Naive thymus-derived CD8-positive, alpha-beta T cell (primary cell): ENCODE results near the gene OR1G1. TPM values are rescaled to one million over a fixed set of nuclear protein-coding genes. Genes with fewer than 3 reads are reported as not detected.
"Not testable (repeated sequence)": the region's sequence is repeated elsewhere in the genome, so short reads cannot be mapped to it uniquely, and the experiment has no call there.

Source experiments
- ATAC-seq, 2 donors: fragments of 150-1000 bp; cut with Tn5 transposase in 1 of 2; sonication (Bioruptor Pico), chemical (Tn5 transposase) in 1 of 2; 1 replicate in 1 of 2; 2 replicates in 1 of 2; pipeline ENCODE4 v1.10.0; 2021; ENCODE audit warnings: mild to moderate bottlenecking in 2 of 2, moderate library complexity in 2 of 2
- POLR2A ChIA-PET: fragments of 350-600 bp; sonication (Branson Sonifier 250); formaldehyde crosslinking; loops from one replicate; lab custom pipeline; 2021; ENCODE audit warnings: antibody characterized with exemption; lab: Charles Lee
- DNase-seq, 10 donors: peaks; one replicate each; pipeline versions ENCODE4 v3.0.0 to v3.0.0-alpha.2; 2020 to 2022
- H3K27ac Mint-ChIP-seq, 10 donors: one replicate each; pipeline ENCODE4 v1.8.0; 2020 to 2022; ENCODE audit warnings: mild to moderate bottlenecking in 10 of 10, mixed read lengths in 10 of 10, moderate library complexity in 4 of 10, inconsistent platforms in 1 of 10
- H3K27me3 Mint-ChIP-seq, 5 donors: one replicate each; pipeline ENCODE4 v1.8.0; 2021 to 2022; ENCODE audit warnings: mixed read lengths in 5 of 5
- H3K36me3 Mint-ChIP-seq, 3 donors: one replicate each; pipeline ENCODE4 v1.8.0; 2020 to 2022; ENCODE audit warnings: mixed read lengths in 3 of 3, mild to moderate bottlenecking in 2 of 3, inconsistent platforms in 1 of 3
- H3K4me1 Mint-ChIP-seq, 4 donors: one replicate each; pipeline ENCODE4 v1.8.0; 2021 to 2022; ENCODE audit warnings: mixed read lengths in 4 of 4
- H3K4me3 Mint-ChIP-seq, 10 donors: one replicate each; pipeline ENCODE4 v1.8.0; 2020 to 2022; ENCODE audit warnings: mild to moderate bottlenecking in 10 of 10, mixed read lengths in 10 of 10, moderate library complexity in 6 of 10, inconsistent platforms in 1 of 10
- H3K9me3 Mint-ChIP-seq, 9 donors: one replicate each; pipeline ENCODE4 v1.8.0; 2020 to 2022; ENCODE audit warnings: mixed read lengths in 9 of 9, mild to moderate bottlenecking in 3 of 9, inconsistent platforms in 1 of 9, moderate library complexity in 1 of 9
- polyA plus RNA-seq, 3 donors: library from polyadenylated mRNA; unstranded; fragments of 300-500 nt; fragmentation: Illumina TruSeq; gene quantifications; one replicate each; pipeline ENCODE4 v1.2.3, GENCODE V29; 2021
- total RNA-seq, 8 experiments: library from RNA in 2 of 8; stranded (reverse) in 2 of 8; gene quantifications; one replicate each; pipeline ENCODE4 v1.2.3 and lab custom pipeline; 2021 to 2026

OR1G1 gene
- total RNA-seq (not detected), polyA plus RNA-seq (not detected), total RNA-seq (lab: John Stamatoyannopoulos, UW) (0 to 0.08 (median 0) reads per million in 6 experiments)

- Mint-ChIP-seq H3K9me3 (peaks cover 0 to 1% (median 0%) of the 10 kb centered on the region in 9 donors), H3K36me3 (no peaks in the 10 kb centered on the region), H3K27me3 (peaks cover 22 to 75% (median 33%) of the 10 kb centered on the region in 5 donors), H3K4me1 (peaks cover 0 to 3% (median 0%) of the 10 kb centered on the region in 4 donors), H3K4me3 (no peak within 1 kb of the TSS), H3K27ac (no peak within 1 kb of the TSS)
- DNase-seq (no peak), ATAC-seq (no peak)
- POLR2A ChIA-PET = no interaction called here
Observed at GRCh38 chr17:3127451-3127850, at the start of gene OR1G1. Gene OR1G1, minus strand, starts transcription at chr17:3127551. Its CDS starts 0 bp downstream, at chr17:3127551.

GRCh38 chr17:3167574-3167973 is 40.2 kb upstream of the OR1G1 start:
- Mint-ChIP-seq H3K27ac (peak overlapping the region in 2 of 10 donors; percentile 5 to 9), H3K36me3 (peaks cover 3 to 19% (median 13%) of the 10 kb centered on the region in 3 donors), H3K4me3 (no peak overlapping the region), H3K9me3 (peaks cover 0 to 26% (median 17%) of the 10 kb centered on the region in 9 donors), H3K4me1 (peaks cover 0 to 12% (median under 1%) of the 10 kb centered on the region in 4 donors), H3K27me3 (peaks cover 13 to 36% (median 23%) of the 10 kb centered on the region in 5 donors)
- POLR2A ChIA-PET = no interaction called here
- ATAC-seq (no peak), DNase-seq (no peak)

- H3K27ac Mint-ChIP-seq = no peak overlapping the region
- peaks cover 0 to 10% (median 2%) of the 10 kb centered on the region in 9 donors for H3K9me3 Mint-ChIP-seq
- ATAC-seq (no peak), DNase-seq (no peak)
- peaks cover 0 to 8% (median under 1%) of the 10 kb centered on the region in 4 donors for H3K4me1 Mint-ChIP-seq
- POLR2A ChIA-PET = no interaction called here
- peaks cover 21 to 45% (median 27%) of the 10 kb centered on the region in 5 donors for H3K27me3 Mint-ChIP-seq
- H3K4me3 Mint-ChIP-seq = no peak overlapping the region
- H3K36me3 Mint-ChIP-seq = no peaks in the 10 kb centered on the region
Observed at GRCh38 chr17:3157218-3157617, 29.9 kb upstream of the OR1G1 start.

GRCh38 chr17:3137494-3137893 is 10.1 kb upstream of the OR1G1 start:
- ATAC-seq, DNase-seq, H3K4me3 Mint-ChIP-seq, H3K4me1 Mint-ChIP-seq, H3K36me3 Mint-ChIP-seq, POLR2A ChIA-PET, H3K27ac Mint-ChIP-seq: not testable (repeated sequence)
- peaks cover 2 to 42% (median 19%) of the 10 kb centered on the region in 9 donors for H3K9me3 Mint-ChIP-seq
- peaks cover 9 to 27% (median 13%) of the 10 kb centered on the region in 5 donors for H3K27me3 Mint-ChIP-seq

GRCh38 chr17:3104322-3104721 is 23.0 kb downstream of the OR1G1 start, which contains the start of gene OR1D2:
Gene OR1D2, minus strand, starts transcription at chr17:3104422. Its CDS starts 11,426 bp downstream, at chr17:3092996.
- H3K36me3 Mint-ChIP-seq = peaks cover 0 to 19% (median 18%) of the 10 kb centered on the region in 3 donors
- H3K27me3 Mint-ChIP-seq = peaks cover 10 to 29% (median 26%) of the 10 kb centered on the region in 5 donors
- no peak for DNase-seq
- H3K4me1 Mint-ChIP-seq = no peaks in the 10 kb centered on the region
- H3K4me3 Mint-ChIP-seq = no peak within 1 kb of the TSS
- ATAC-seq = no peak
- peak within 1 kb of the TSS in 1 of 10 donors; percentile 68 for H3K27ac Mint-ChIP-seq
- H3K9me3 Mint-ChIP-seq = peaks cover 19 to 60% (median 33%) of the 10 kb centered on the region in 9 donors
- POLR2A ChIA-PET = no interaction called here

Other genes starting within 250 kb of the OR1G1 start
- not detected for gene OR1D5, start 63.9 kb downstream of the OR1G1 start, total RNA-seq
- not detected for gene OR1D5, start 63.9 kb downstream of the OR1G1 start, polyA plus RNA-seq
- gene OR1D2, start 23.1 kb downstream of the OR1G1 start, total RNA-seq = not detected
- gene OR1D2, start 23.1 kb downstream of the OR1G1 start, polyA plus RNA-seq = not detected
- not detected for gene OR1A2, start 70.0 kb upstream of the OR1G1 start, total RNA-seq
- not detected for gene OR1A2, start 70.0 kb upstream of the OR1G1 start, polyA plus RNA-seq
- gene OR1A1, start 80.1 kb upstream of the OR1G1 start, total RNA-seq = not detected
- gene OR1A1, start 80.1 kb upstream of the OR1G1 start, polyA plus RNA-seq = not detected
- gene OR3A1, start 170.8 kb upstream of the OR1G1 start, total RNA-seq = under 1 TPM; 0.55 to 0.60 TPM
- gene OR3A1, start 170.8 kb upstream of the OR1G1 start, polyA plus RNA-seq = under 1 TPM; 0.16 to 0.78 (median 0.22) TPM